Activated CD4-positive, alpha-beta T cell treated with anti-CD3 and anti-CD28 coated beads, Interleukin-10, Interleukin-2, amounts not matched to agents 100 ng/mL and 50 ng/mL, durations not matched to agents 16 hours and 8 hours (primary cell): ENCODE data around the gene CACNG1.
"Not testable (repeated sequence)": the region's sequence is repeated elsewhere in the genome, so short reads cannot be mapped to it uniquely, and the experiment has no call there.

Experiments
- DNase-seq: peaks from one replicate; pipeline ENCODE4 v3.0.0-alpha.2; 2020

Gene CACNG1

GRCh38 chr17:67026341-67026740, 18.0 kb upstream of the CACNG1 start:
- no peak for DNase-seq

- DNase-seq = no peak
Measured at GRCh38 chr17:67027031-67027628, 17.2 kb upstream of the CACNG1 start.

- DNase-seq = no peak
Measured at GRCh38 chr17:67030641-67031040, 13.7 kb upstream of the CACNG1 start.

- no peak for DNase-seq
Measured at GRCh38 chr17:67032382-67032781, 12.0 kb upstream of the CACNG1 start.

GRCh38 chr17:67032985-67033384, 11.4 kb upstream of the CACNG1 start:
- no peak for DNase-seq

- no peak for DNase-seq
Measured at GRCh38 chr17:67033613-67034012, 10.7 kb upstream of the CACNG1 start.

- DNase-seq = peak; percentile 14
Measured at GRCh38 chr17:67035131-67036083, 8.9 kb upstream of the CACNG1 start.

- DNase-seq = no peak
Measured at GRCh38 chr17:67038861-67039365, 5.4 kb upstream of the CACNG1 start.

GRCh38 chr17:67040652-67041051, 3.7 kb upstream of the CACNG1 start:
- no peak for DNase-seq

GRCh38 chr17:67041119-67041518, 3.2 kb upstream of the CACNG1 start:
- not testable (repeated sequence) for DNase-seq

GRCh38 chr17:67041531-67041930, 2.8 kb upstream of the CACNG1 start:
- DNase-seq = no peak

- no peak for DNase-seq
Measured at GRCh38 chr17:67041941-67042899, 2.1 kb upstream of the CACNG1 start.

- DNase-seq = no peak
Measured at GRCh38 chr17:67043283-67043682, 1.1 kb upstream of the CACNG1 start.

GRCh38 chr17:67044940-67045339, 586 bp downstream of the CACNG1 start:
- DNase-seq = no peak

- DNase-seq = no peak
Measured at GRCh38 chr17:67046398-67046797, 2.0 kb downstream of the CACNG1 start.

- DNase-seq = no peak
Measured at GRCh38 chr17:67047382-67047781, 3.0 kb downstream of the CACNG1 start.

- no peak for DNase-seq
Measured at GRCh38 chr17:67049025-67049739, 4.8 kb downstream of the CACNG1 start.

GRCh38 chr17:67050066-67050465, 5.7 kb downstream of the CACNG1 start:
- DNase-seq = no peak

- no peak for DNase-seq
Measured at GRCh38 chr17:67050471-67051154, 6.3 kb downstream of the CACNG1 start.

- DNase-seq = no peak
Measured at GRCh38 chr17:67051155-67051538, 6.8 kb downstream of the CACNG1 start.

GRCh38 chr17:67051837-67052236, 7.5 kb downstream of the CACNG1 start:
- DNase-seq = no peak
